ENCODE results near the gene HRCT1. TPM values are rescaled to one million over a fixed set of nuclear protein-coding genes. Genes with fewer than 3 reads are reported as not detected.
"Not testable (repeated sequence)": the region's sequence is repeated elsewhere in the genome, so short reads cannot be mapped to it uniquely, and the experiment has no call there.

HRCT1 gene
- total and polyA plus RNA-seq, 5 experiments from 2014 or later: not detected

GRCh38 chr9:35911690-35912089 lies 5.7 kb downstream of the HRCT1 start:
- Mint-ChIP-seq H3K27ac (peak overlapping the region in 9 of 10 donors; percentile 15 to 98 (median 75)), H3K4me1 (peaks cover 32 to 54% (median 53%) of the 10 kb centered on the region in 4 donors), H3K27me3 (no peaks in the 10 kb centered on the region), H3K4me3 (peak overlapping the region in 6 of 10 donors; percentile 18 to 75 (median 58)), H3K36me3 (no peaks in the 10 kb centered on the region), H3K9me3 (no peaks in the 10 kb centered on the region)
- no peak for ATAC-seq
- POLR2A ChIA-PET: interaction anchor here (1.1 kb wide), 1 partner anchor 29 kb away, joined by 5 read pairs; no protein-coding TSS in a partner anchor
- no peak for DNase-seq

GRCh38 chr9:35912791-35913400 lies 6.9 kb downstream of the HRCT1 start:
- Mint-ChIP-seq H3K36me3 (no peaks in the 10 kb centered on the region), H3K27me3 (no peaks in the 10 kb centered on the region), H3K4me3 (no peak overlapping the region), H3K9me3 (no peaks in the 10 kb centered on the region), H3K4me1 (peaks cover 26 to 45% (median 43%) of the 10 kb centered on the region in 4 donors), H3K27ac (peak overlapping the region in 3 of 10 donors; percentile 16 to 73 (median 33))
- DNase-seq: no peak
- POLR2A ChIA-PET: interaction anchor here (1.1 kb wide), 1 partner anchor 28 kb away, joined by 5 read pairs; no protein-coding TSS in a partner anchor
- no peak for ATAC-seq

GRCh38 chr9:35913429-35913828 lies 7.4 kb downstream of the HRCT1 start:
- H3K36me3 Mint-ChIP-seq, H3K4me3 Mint-ChIP-seq, DNase-seq, H3K9me3 Mint-ChIP-seq, H3K27ac Mint-ChIP-seq, ATAC-seq, H3K27me3 Mint-ChIP-seq, POLR2A ChIA-PET: not testable (repeated sequence)
- peaks cover 22 to 41% (median 38%) of the 10 kb centered on the region in 4 donors for H3K4me1 Mint-ChIP-seq

GRCh38 chr9:35914301-35914807 lies 8.4 kb downstream of the HRCT1 start:
- H3K27ac Mint-ChIP-seq: no peak overlapping the region
- H3K27me3 Mint-ChIP-seq: no peaks in the 10 kb centered on the region
- DNase-seq (peak in 1 of 10 donors; percentile 8), ATAC-seq (peak in 1 of 2 donors; percentile 53)
- no peak overlapping the region for H3K4me3 Mint-ChIP-seq
- peaks cover 14 to 33% (median 29%) of the 10 kb centered on the region in 4 donors for H3K4me1 Mint-ChIP-seq
- H3K9me3 Mint-ChIP-seq: no peaks in the 10 kb centered on the region
- no peaks in the 10 kb centered on the region for H3K36me3 Mint-ChIP-seq
- POLR2A ChIA-PET: no interaction called here

- POLR2A ChIA-PET: no interaction called here
- Mint-ChIP-seq H3K9me3 (no peaks in the 10 kb centered on the region), H3K4me3 (no peak overlapping the region), H3K27ac (peak overlapping the region in 4 of 10 donors; percentile 13 to 71 (median 38)), H3K4me1 (peaks cover 8 to 21% (median 15%) of the 10 kb centered on the region in 4 donors), H3K36me3 (no peaks in the 10 kb centered on the region), H3K27me3 (no peaks in the 10 kb centered on the region)
- ATAC-seq (no peak), DNase-seq (no peak)
Measured at GRCh38 chr9:35915681-35916294, 9.8 kb downstream of the HRCT1 start.

GRCh38 chr9:35917261-35917660 lies 11.3 kb downstream of the HRCT1 start:
- POLR2A ChIA-PET: no interaction called here
- Mint-ChIP-seq H3K4me3 (no peak overlapping the region), H3K9me3 (no peaks in the 10 kb centered on the region), H3K4me1 (peaks cover 0 to 9% (median 3%) of the 10 kb centered on the region in 4 donors), H3K27me3 (no peaks in the 10 kb centered on the region), H3K27ac (peak overlapping the region in 4 of 10 donors; percentile 13 to 78 (median 23)), H3K36me3 (no peaks in the 10 kb centered on the region)
- DNase-seq (no peak), ATAC-seq (no peak)

DNA sequence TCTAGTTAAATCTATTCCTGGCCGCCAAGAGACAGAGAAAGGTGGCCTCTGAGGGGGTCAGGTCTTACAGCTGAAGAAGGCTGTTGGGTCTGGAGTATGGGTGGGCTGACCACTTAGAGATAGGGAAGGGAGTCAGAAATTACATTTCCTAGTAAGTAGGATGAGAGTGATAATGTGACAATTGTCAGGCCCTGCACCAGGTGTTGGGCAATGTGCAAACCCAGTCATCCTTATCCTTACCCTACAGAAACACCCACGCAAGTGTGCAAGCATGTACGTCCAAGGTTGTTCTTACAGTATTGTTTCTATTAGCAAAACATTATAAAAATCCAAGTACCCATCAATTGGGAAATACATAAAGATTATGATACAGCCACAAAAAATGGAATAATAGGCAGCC lies 12.8 kb downstream of the HRCT1 start:
- H3K36me3 Mint-ChIP-seq: no peaks in the 10 kb centered on the region
- no peaks in the 10 kb centered on the region for H3K9me3 Mint-ChIP-seq
- no peak for ATAC-seq
- H3K27me3 Mint-ChIP-seq: no peaks in the 10 kb centered on the region
- no peak overlapping the region for H3K4me3 Mint-ChIP-seq
- POLR2A ChIA-PET: no interaction called here
- H3K4me1 Mint-ChIP-seq: peaks cover 0 to 6% (median 4%) of the 10 kb centered on the region in 4 donors
- no peak for DNase-seq
- peak overlapping the region in 5 of 10 donors; percentile 9 to 80 (median 30) for H3K27ac Mint-ChIP-seq

DNA sequence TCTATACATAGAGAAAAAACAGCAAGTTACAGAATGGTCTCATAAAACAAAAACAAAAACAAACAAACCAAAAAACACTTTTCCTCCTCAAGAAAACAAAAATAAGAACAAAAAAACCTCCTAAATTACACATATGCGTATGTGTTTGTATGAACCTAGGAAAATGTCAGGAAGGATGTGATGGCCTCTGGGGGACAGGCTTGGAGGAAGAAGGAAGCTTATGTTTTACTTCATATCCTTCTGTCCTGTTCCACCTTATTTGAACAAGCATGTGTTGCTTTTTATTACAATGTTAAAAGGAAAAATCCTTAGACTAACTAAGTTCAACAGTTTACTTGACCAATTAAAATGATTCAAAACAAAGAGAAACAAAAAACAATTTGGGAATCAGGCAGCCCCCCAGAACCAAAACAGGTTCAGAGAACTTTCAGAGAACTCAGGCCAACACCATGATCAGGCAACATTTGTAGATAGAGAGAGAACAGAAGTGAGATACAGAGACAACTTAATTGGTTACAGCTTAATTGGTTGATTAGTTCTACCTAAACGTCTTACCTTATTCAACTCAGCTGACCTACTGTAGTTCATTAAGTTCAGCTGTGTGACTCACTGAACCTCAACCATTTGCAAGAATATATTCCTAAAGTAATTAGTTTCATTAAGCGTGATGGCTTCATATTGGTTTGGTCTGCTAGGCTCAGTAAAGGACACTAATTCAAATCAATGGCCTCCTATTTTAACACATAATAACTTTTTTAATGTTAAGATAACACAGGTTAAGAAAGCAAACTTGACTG lies 13.4 kb downstream of the HRCT1 start:
- POLR2A ChIA-PET: no interaction called here
- Mint-ChIP-seq H3K4me3 (no peak overlapping the region), H3K9me3 (no peaks in the 10 kb centered on the region), H3K27ac (peak overlapping the region in 9 of 10 donors; percentile 9 to 78 (median 53)), H3K4me1 (peaks cover 0 to 7% (median 4%) of the 10 kb centered on the region in 4 donors), H3K27me3 (no peaks in the 10 kb centered on the region), H3K36me3 (no peaks in the 10 kb centered on the region)
- DNase-seq (no peak), ATAC-seq (no peak)

DNA sequence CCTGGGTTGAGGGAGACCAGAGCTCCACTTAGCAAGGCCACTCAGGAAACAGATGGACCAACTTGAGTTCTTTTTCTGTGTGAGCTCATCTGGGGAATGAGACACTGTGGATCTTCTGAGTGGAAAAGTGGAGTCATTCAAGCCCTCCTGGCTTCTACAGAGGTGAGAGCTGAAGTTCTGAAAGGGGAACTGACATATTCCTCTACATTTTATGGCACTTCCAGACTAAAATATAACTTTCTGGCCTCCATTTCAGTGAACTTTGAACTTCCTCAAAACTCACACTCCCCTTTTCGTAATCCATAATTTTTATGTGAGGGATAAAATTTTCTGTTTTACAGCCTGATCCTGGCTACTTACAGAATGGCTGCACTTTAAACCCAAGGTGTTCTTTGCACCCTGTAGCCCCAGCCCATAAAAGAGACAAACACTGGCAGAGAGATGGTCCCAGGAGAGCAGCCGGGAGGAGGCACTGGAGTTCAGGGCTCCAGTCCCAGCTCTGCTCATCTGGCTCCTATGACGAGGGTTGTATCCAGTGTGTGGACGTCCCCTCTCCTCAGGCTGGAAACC lies 14.1 kb downstream of the HRCT1 start:
- H3K4me3 Mint-ChIP-seq: no peak overlapping the region
- POLR2A ChIA-PET: no interaction called here
- no peak overlapping the region for H3K27ac Mint-ChIP-seq
- DNase-seq: no peak
- H3K36me3 Mint-ChIP-seq: no peaks in the 10 kb centered on the region
- H3K9me3 Mint-ChIP-seq: no peaks in the 10 kb centered on the region
- H3K4me1 Mint-ChIP-seq: peaks cover 0 to 6% (median 4%) of the 10 kb centered on the region in 4 donors
- ATAC-seq: no peak
- no peaks in the 10 kb centered on the region for H3K27me3 Mint-ChIP-seq

DNA sequence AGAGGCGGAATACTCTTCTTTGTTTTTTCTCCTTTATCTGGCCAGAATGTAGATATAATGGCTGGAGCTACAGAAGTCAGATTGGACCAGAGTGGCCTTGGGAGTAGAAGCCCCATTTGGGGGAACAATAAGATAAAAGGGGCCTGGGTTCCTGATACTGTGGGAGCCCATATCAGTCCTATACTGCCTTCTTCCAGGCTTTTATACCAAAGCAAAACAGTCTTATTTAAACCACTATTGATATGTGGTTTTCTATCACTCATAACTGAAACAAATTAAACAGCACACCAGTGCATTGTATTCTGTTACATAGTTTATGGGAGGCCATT lies 17.6 kb downstream of the HRCT1 start:
- no peak for DNase-seq
- Mint-ChIP-seq H3K36me3 (no peaks in the 10 kb centered on the region), H3K9me3 (no peaks in the 10 kb centered on the region), H3K4me3 (no peak overlapping the region), H3K27me3 (peaks cover 0 to 2% (median 0%) of the 10 kb centered on the region in 5 donors), H3K27ac (no peak overlapping the region), H3K4me1 (peaks cover 0 to 6% (median under 1%) of the 10 kb centered on the region in 4 donors)
- no peak for ATAC-seq
- POLR2A ChIA-PET: no interaction called here

- POLR2A ChIA-PET: no interaction called here
- Mint-ChIP-seq H3K36me3 (no peaks in the 10 kb centered on the region), H3K27me3 (peaks cover 0 to 2% (median 0%) of the 10 kb centered on the region in 5 donors), H3K27ac (no peak overlapping the region), H3K4me3 (no peak overlapping the region), H3K4me1 (peaks cover 0 to 5% (median under 1%) of the 10 kb centered on the region in 4 donors), H3K9me3 (no peaks in the 10 kb centered on the region)
- ATAC-seq (no peak), DNase-seq (no peak)
Measured at GRCh38 chr9:35923927-35924763, 18.1 kb downstream of the HRCT1 start.

All from naive thymus-derived CD8-positive, alpha-beta T cell (primary cell).